Neural cell (in vitro differentiated cells): Measurements from ENCODE around the gene PPIF.

ENCODE experiments used
- EP300 ChIP-seq: fragments of 450-650 bp; conservative IDR thresholded peaks from 2 replicates; pipeline ENCODE4 v1.6.1; 2014; ENCODE audit warnings: antibody characterized with exemption, mild to moderate bottlenecking, moderate library complexity; ENCODE audit not compliant: poor library complexity, severe bottlenecking
- EZH2 ChIP-seq: fragments of 200-600, 300-800 bp; shearing (Covaris generic), sonication (generic); IDR thresholded peaks from 2 replicates; pipeline ENCODE4 v1.6.1; 2014; ENCODE audit warnings: antibody characterized with exemption, low read length, borderline replicate concordance, mild to moderate bottlenecking; ENCODE audit not compliant: insufficient read depth, poor library complexity, severe bottlenecking
- POLR2AphosphoS5 ChIP-seq: IDR thresholded peaks from 2 replicates; pipeline ENCODE4 v1.6.1; 2012
- RAD21 ChIP-seq: fragments of 450-650 bp; conservative IDR thresholded peaks from 2 replicates; pipeline ENCODE4 v1.6.1; 2014; ENCODE audit warnings: antibody characterized with exemption, mild to moderate bottlenecking, moderate library complexity
- TAF1 ChIP-seq: IDR thresholded peaks from 2 replicates; pipeline ENCODE4 v1.6.1; 2012; ENCODE audit warnings: low read depth
- TF ChIP-seq, protein P1 (sequence below): IDR thresholded peaks from 2 replicates; pipeline ENCODE4 v1.6.1; 2012; ENCODE audit warnings: borderline replicate concordance
- TF ChIP-seq, protein P2 (sequence below): fragments of 450-650 bp; IDR thresholded peaks from 2 replicates; pipeline ENCODE4 v1.5.1; 2014; ENCODE audit warnings: antibody characterized with exemption, mild to moderate bottlenecking, moderate library complexity; ENCODE audit not compliant: poor library complexity, severe bottlenecking

DNA sequence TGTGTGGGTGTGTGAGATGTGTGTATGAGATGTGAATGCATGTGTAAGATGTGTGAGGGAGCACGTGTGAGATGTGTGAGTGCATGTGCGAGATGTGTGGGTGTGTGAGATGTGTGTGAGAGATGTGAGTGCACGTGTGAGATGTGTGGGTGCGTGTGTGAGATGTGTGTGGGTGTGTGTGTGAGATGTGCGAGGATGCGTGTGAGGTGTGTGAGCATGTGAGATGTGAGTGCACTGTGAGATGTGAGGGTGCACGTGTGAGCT, 31.0 kb downstream of the PPIF start:
- TF ChIP-seq, protein P1, sequence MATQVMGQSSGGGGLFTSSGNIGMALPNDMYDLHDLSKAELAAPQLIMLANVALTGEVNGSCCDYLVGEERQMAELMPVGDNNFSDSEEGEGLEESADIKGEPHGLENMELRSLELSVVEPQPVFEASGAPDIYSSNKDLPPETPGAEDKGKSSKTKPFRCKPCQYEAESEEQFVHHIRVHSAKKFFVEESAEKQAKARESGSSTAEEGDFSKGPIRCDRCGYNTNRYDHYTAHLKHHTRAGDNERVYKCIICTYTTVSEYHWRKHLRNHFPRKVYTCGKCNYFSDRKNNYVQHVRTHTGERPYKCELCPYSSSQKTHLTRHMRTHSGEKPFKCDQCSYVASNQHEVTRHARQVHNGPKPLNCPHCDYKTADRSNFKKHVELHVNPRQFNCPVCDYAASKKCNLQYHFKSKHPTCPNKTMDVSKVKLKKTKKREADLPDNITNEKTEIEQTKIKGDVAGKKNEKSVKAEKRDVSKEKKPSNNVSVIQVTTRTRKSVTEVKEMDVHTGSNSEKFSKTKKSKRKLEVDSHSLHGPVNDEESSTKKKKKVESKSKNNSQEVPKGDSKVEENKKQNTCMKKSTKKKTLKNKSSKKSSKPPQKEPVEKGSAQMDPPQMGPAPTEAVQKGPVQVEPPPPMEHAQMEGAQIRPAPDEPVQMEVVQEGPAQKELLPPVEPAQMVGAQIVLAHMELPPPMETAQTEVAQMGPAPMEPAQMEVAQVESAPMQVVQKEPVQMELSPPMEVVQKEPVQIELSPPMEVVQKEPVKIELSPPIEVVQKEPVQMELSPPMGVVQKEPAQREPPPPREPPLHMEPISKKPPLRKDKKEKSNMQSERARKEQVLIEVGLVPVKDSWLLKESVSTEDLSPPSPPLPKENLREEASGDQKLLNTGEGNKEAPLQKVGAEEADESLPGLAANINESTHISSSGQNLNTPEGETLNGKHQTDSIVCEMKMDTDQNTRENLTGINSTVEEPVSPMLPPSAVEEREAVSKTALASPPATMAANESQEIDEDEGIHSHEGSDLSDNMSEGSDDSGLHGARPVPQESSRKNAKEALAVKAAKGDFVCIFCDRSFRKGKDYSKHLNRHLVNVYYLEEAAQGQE: no peak
- TF ChIP-seq, protein P2, sequence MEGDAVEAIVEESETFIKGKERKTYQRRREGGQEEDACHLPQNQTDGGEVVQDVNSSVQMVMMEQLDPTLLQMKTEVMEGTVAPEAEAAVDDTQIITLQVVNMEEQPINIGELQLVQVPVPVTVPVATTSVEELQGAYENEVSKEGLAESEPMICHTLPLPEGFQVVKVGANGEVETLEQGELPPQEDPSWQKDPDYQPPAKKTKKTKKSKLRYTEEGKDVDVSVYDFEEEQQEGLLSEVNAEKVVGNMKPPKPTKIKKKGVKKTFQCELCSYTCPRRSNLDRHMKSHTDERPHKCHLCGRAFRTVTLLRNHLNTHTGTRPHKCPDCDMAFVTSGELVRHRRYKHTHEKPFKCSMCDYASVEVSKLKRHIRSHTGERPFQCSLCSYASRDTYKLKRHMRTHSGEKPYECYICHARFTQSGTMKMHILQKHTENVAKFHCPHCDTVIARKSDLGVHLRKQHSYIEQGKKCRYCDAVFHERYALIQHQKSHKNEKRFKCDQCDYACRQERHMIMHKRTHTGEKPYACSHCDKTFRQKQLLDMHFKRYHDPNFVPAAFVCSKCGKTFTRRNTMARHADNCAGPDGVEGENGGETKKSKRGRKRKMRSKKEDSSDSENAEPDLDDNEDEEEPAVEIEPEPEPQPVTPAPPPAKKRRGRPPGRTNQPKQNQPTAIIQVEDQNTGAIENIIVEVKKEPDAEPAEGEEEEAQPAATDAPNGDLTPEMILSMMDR: no peak
- TF ChIP-seq TAF1 (no peak), EP300 (no peak), POLR2AphosphoS5 (no peak), EZH2 (no peak), RAD21 (no peak)
